Kidney epithelial cell (primary cell): ENCODE measurements around the gene SLC17A5. TPM values are rescaled to one million over a fixed set of nuclear protein-coding genes. Genes with fewer than 3 reads are reported as not detected.
A peak's percentile ranks its signal among the peaks of the same experiment; 100 is the strongest.

Experiments
- DNase-seq: peaks from one replicate; pipeline ENCODE4 v3.0.0-alpha.2; 2010; ENCODE audit warnings: low read depth
- H3K27me3 ChIP-seq: 2 replicates; pipeline ENCODE4 v1.6.0; 2011; ENCODE audit warnings: low read length; ENCODE audit not compliant: control insufficient read depth, insufficient read depth
- H3K36me3 ChIP-seq: 2 replicates; pipeline ENCODE4 v1.5.1; 2011; ENCODE audit warnings: low read length; ENCODE audit not compliant: control insufficient read depth, insufficient read depth
- H3K4me3 ChIP-seq: 2 replicates; pipeline ENCODE4 v1.5.1; 2011; ENCODE audit warnings: low read depth, mild to moderate bottlenecking, control low read depth, low read length
- total RNA-seq: library from RNA; depleted of rRNA; stranded (reverse); fragments of >200 nt; gene quantifications from 2 replicates; pipeline ENCODE4 v1.2.3, GENCODE V29; 2015
- TF ChIP-seq, protein P1 (sequence below): IDR thresholded peaks from 2 replicates; pipeline ENCODE4 v1.5.1; 2011; ENCODE audit warnings: mild to moderate bottlenecking, moderate library complexity, low read length, control low read depth, inconsistent platforms; ENCODE audit not compliant: insufficient read depth, poor library complexity, severe bottlenecking

Gene SLC17A5, protein sequence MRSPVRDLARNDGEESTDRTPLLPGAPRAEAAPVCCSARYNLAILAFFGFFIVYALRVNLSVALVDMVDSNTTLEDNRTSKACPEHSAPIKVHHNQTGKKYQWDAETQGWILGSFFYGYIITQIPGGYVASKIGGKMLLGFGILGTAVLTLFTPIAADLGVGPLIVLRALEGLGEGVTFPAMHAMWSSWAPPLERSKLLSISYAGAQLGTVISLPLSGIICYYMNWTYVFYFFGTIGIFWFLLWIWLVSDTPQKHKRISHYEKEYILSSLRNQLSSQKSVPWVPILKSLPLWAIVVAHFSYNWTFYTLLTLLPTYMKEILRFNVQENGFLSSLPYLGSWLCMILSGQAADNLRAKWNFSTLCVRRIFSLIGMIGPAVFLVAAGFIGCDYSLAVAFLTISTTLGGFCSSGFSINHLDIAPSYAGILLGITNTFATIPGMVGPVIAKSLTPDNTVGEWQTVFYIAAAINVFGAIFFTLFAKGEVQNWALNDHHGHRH
- total RNA-seq = 18.4 and 22.5 TPM in 2 replicates

DNA sequence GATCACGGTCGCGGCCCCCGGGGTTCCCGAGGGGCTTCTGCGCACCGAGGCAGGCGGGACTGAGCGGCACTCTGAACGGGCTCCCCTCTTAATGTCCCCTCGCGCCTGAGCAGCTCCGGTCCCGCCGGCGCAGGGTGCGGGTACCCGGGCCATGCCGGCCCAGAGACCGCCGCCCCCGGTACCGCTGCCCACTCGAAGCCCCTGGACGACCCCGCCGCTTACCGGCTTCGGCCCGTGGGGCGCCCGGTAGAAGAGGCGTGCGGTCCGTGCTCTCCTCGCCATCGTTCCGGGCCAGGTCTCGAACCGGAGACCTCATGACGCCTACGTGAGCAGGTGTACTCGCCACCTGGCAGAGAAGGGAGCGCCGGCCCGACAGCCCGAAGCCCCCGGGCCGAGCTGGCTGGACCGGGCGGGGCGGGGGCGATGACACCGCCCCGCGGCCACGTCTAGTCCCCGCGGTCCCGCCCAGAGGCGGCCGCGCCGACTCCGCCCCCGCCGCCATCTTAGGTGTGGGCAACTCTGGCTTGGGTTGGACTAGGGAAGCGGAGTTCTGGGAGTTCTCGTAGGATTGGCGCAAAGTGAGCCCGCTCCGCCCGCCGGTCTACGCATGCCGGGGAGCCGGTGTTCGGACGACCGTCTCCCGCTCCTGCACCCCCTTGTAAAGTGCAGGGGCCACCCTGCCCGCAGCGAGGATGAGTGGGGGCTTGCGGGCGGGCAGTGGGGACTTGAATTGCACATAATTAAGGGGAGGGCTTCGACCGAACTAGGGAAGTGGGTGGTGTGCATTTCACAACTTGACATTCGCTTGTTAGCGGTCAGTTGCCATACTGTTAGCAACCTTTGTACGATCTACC is at the start of gene SLC17A5:
TSS of gene SLC17A5 (minus strand) at position 422 of the 854 bp plus-strand sequence. CDS start at position 316, 106 bp downstream.
- Histone ChIP-seq H3K27me3 (no peaks in the 10 kb centered on the region), H3K4me3 (peak within 1 kb of the TSS; percentile 97), H3K36me3 (no peaks in the 10 kb centered on the region)
- peak; percentile 64 for DNase-seq
- TF ChIP-seq, protein P1, sequence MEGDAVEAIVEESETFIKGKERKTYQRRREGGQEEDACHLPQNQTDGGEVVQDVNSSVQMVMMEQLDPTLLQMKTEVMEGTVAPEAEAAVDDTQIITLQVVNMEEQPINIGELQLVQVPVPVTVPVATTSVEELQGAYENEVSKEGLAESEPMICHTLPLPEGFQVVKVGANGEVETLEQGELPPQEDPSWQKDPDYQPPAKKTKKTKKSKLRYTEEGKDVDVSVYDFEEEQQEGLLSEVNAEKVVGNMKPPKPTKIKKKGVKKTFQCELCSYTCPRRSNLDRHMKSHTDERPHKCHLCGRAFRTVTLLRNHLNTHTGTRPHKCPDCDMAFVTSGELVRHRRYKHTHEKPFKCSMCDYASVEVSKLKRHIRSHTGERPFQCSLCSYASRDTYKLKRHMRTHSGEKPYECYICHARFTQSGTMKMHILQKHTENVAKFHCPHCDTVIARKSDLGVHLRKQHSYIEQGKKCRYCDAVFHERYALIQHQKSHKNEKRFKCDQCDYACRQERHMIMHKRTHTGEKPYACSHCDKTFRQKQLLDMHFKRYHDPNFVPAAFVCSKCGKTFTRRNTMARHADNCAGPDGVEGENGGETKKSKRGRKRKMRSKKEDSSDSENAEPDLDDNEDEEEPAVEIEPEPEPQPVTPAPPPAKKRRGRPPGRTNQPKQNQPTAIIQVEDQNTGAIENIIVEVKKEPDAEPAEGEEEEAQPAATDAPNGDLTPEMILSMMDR = no peak

DNA sequence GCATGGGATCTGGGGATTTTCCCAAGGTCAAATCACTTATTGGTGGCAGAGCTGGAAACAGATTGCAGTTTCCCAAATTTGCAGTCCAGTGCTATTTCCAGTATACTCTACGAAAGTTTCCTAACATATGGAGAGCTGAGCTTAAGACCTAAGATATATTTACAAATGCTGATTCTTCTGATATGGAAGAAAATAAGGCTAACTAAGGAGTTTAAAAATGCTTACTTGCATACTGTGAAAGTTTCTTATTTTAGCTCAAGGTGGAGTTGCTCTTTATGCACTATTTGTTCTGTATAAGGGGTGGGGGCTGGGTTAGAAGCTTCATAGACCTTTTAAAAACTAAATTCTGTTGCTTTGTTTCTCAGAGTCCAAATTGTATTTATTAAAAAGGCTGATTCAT is 49.7 kb upstream of the SLC17A5 start:
- Histone ChIP-seq H3K27me3 (no peaks in the 10 kb centered on the region), H3K36me3 (no peaks in the 10 kb centered on the region), H3K4me3 (no peak overlapping the region)
- no peak for DNase-seq
- TF ChIP-seq, protein P1 = no peak

DNA sequence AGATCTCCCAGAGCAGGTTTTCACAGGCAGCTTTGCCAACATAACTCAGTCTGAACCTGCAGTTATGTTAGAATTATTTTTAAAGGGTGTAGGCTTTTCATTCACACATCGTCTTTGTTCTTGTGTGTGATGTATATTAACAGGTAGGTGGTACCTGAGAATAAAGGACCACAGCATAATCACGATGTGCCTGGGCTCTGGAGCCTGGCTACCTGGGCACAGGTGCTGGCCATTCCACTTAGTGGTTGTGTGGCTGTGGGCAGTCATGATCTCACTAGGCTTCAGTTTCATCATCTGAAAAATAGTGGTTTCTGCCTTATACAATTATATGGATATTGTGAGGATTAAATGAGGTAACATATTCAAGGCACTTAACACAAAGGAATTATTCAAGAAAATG is 48.7 kb upstream of the SLC17A5 start:
- Histone ChIP-seq H3K4me3 (no peak overlapping the region), H3K27me3 (no peaks in the 10 kb centered on the region), H3K36me3 (no peaks in the 10 kb centered on the region)
- no peak for DNase-seq
- TF ChIP-seq, protein P1 = no peak

DNA sequence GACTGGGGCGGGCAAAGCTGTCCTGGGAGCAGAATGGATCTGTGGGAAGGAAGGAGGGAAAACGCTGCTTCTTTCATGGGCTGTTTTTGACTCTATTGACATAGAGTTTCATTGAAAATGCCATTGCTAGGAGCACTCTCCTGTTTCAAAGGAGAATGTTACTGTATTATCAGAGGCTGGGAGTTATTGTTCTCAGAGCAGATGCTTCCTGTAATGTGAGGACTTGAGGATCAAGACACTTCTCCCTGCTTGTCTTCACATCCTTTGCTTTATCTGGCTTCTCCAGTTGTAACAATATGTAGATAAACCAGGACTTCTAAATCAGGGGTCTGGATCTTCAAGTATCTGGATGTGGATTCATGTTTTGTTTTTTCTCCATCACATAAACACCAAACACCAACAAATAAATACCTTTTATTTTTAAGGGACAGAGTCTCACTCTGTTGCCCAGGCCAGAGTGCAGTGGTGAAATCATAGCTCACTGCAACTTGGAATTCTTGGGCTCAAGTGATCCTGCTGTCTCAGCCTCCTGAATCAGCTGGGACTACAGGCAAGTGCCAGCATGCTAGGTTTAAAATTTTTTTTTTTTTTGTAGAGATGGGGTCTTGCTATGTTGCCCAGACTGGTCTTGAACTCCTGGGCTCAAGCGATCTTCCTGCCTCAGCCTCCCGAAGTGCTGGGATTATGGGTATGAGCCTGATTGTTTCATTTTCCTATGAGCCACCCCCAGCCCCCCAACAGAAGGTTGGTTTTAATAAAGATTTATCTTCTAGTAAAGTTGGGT is 46.1 kb upstream of the SLC17A5 start:
- H3K27me3 ChIP-seq = no peaks in the 10 kb centered on the region
- H3K4me3 ChIP-seq = no peak overlapping the region
- no peak for DNase-seq
- no peaks in the 10 kb centered on the region for H3K36me3 ChIP-seq
- TF ChIP-seq, protein P1 = no peak

DNA sequence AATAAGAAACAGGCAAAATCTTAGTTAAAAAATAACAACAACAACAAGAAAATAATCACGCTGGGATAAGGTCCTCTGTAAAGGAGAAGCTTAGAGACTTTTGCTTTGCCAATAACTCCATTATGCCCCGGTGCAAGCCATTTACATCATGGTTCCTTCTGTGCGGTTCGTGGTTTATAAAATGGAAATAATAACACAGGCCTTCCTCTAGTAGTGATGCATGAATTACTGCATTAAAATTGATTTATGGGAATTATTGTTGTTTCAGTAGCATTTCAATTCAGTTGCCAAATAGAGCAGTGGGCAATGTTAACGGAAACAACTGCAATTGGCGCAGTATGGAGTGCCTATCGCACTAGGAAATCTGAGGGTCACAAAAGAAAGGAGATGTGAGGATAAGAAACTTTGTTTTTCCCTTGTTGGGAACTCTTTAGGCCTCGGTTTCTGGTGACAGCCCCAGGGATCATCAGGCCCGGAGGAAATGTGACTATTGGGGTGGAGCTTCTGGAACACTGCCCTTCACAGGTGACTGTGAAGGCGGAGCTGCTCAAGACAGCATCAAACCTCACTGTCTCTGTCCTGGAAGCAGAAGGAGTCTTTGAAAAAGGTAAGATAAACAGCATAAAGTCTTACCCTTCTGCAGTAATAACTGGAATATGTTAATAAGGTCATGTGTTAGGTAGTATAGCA is 43.3 kb upstream of the SLC17A5 start:
- TF ChIP-seq, protein P1 = no peak
- H3K4me3 ChIP-seq = no peak overlapping the region
- H3K36me3 ChIP-seq = no peaks in the 10 kb centered on the region
- DNase-seq = no peak
- no peaks in the 10 kb centered on the region for H3K27me3 ChIP-seq
